CD4-positive, alpha-beta T cell treated with Interleukin-15 for 4 hours (primary cell): ENCODE data around the gene PIK3R3.

Experiments used
- DNase-seq: peaks from one replicate; pipeline ENCODE4 v3.0.0-alpha.2; 2020; ENCODE audit warnings: low spot score

Gene PIK3R3

GRCh38 chr1:46021046-46021996 lies 111.1 kb downstream of the PIK3R3 start:
- DNase-seq: no peak

- DNase-seq: no peak
These were observed 112.4 kb downstream of the PIK3R3 start for GRCh38 chr1:46020010-46020409.

- no peak for DNase-seq
These were observed 113.1 kb downstream of the PIK3R3 start for GRCh38 chr1:46019348-46019747.

GRCh38 chr1:46017876-46018503 lies 114.4 kb downstream of the PIK3R3 start:
- DNase-seq: no peak

GRCh38 chr1:46013581-46013980 lies 118.8 kb downstream of the PIK3R3 start:
- DNase-seq: no peak

- no peak for DNase-seq
These were observed 120.2 kb downstream of the PIK3R3 start for GRCh38 chr1:46012236-46012635.

GRCh38 chr1:46011121-46011695 lies 121.2 kb downstream of the PIK3R3 start:
- no peak for DNase-seq

GRCh38 chr1:46010611-46011010 lies 121.8 kb downstream of the PIK3R3 start:
- DNase-seq: no peak

GRCh38 chr1:46008585-46008984 lies 123.8 kb downstream of the PIK3R3 start:
- no peak for DNase-seq

GRCh38 chr1:46005594-46005993 lies 126.8 kb downstream of the PIK3R3 start:
- no peak for DNase-seq

- DNase-seq: no peak
These were observed 127.9 kb downstream of the PIK3R3 start for GRCh38 chr1:46004492-46004891.

- DNase-seq: no peak
These were observed 129.1 kb downstream of the PIK3R3 start for GRCh38 chr1:46003315-46003714.

- no peak for DNase-seq
These were observed 129.8 kb downstream of the PIK3R3 start for GRCh38 chr1:46002551-46003150.

- no peak for DNase-seq
These were observed 131.2 kb downstream of the PIK3R3 start for GRCh38 chr1:46001081-46001785.

GRCh38 chr1:45999507-45999906 lies 132.9 kb downstream of the PIK3R3 start:
- DNase-seq: no peak

GRCh38 chr1:45998020-45998617 lies 134.3 kb downstream of the PIK3R3 start:
- no peak for DNase-seq

GRCh38 chr1:45995298-45995697 lies 137.1 kb downstream of the PIK3R3 start:
- DNase-seq: no peak

GRCh38 chr1:45994423-45994822 lies 138.0 kb downstream of the PIK3R3 start:
- no peak for DNase-seq
